NOMO-1 (cell line): ENCODE results near the gene GPC4.

Experiments used
- DNase-seq, 2 experiments: peaks; one replicate each; lab custom pipeline; 2025; ENCODE audit not compliant: unreplicated experiment in 2 of 2; lab: John Stamatoyannopoulos, UW

The GPC4 gene

DNA sequence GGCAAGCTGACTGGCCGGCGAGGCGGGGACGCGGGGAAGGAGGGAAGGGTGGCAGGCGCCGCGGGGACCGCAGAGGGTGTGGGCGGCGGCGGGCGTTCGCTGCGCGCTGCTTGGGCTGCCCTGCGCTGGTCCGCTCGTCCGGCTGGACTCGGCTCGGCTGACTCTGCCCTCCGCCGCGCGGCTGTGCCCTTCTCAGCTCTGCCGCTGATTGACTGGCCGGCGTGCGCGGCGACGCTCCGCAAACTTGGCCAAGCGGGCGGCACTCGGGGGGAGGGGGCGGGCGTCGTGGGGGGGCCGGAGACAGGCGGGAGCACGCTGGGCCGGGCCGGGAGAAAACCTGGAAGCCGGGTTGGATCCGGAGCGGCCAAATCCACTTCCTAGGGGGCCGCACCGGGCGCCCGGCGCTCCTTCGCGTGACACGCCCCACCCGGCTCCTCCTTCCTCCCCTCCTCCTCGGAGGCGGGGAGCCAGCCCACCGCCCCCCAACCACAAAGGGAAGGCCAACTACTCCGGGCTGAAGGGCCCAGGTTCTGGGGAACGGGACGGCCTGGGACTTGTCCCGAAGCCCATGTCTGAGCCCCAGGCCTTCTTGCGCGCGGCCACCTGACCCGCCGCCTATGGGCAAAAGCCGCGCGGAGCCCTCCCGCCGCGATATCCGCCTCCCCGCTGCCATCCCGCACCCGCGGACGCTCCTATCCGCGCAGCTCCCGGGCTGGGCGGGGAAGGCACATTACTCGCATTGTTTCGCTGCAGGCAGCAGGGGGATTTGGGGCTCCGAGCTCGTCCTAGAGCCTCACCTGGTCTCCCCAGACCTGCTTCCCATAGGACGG, at the start of gene GPC4:
Gene GPC4 (minus strand): TSS at position 214 of the 830 bp plus-strand sequence. CDS start 524 bp downstream, outside the sequence.
- DNase-seq: peak; percentile 40 to 62

DNA sequence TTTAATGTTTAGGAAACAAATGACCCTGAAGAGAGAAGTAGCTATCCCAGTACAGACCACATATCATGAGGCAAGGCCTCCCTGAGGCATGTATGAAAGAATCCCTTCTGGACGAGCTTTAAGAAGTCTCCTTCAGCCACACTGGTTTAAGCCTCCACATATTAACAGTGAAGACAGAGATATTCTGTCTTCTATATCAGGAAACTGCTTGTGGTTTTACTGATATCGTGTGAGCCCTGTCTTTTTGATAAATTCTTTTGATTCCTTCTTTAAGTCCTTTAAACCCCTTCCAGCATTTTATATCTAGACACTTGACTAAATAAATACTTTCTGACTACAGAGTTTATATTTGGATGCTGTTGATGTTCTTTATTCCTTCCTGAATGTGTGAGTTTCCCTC, 45.9 kb upstream of the GPC4 start:
- DNase-seq: no peak

DNA sequence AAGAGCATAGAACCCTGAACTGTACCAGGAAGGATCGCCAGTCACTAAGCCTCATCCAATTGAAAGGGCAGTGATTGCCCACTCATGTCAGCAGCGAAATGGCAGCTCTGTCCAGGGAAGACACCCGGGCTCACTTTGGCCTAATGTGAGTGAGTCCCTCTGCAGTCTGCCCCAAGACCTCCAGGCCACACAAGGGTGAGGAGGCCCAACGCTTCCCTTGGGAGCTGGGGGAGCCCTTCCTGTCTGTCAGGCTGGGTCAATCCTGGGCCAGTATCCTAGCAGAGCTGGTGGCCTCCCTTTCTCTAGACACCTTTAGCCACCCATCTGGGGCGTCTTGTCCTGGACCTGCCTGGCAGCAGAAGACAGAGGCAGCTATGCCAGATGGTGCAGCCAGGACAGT, 39.6 kb upstream of the GPC4 start:
- DNase-seq: no peak

DNA sequence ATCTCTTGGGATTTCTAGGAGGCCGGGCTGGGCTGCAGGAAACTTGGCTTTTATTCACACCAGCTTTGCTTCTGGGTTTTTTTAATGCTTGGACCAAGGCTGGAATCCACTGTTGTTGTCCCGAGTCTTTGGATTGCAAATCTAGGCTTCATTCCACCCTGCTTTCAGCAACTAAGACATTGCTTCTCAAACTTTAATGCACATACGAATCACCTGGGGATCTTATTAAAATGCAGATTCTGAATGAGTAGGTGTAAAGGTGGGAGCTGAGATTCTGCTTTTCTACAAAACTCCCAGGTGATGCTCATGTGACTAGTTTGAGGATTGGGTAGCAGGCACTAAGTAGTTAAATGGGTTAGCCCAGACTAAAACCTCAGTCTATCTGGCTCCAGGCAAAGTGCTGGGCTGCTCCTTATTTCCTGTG, 39.2 kb upstream of the GPC4 start:
- no peak for DNase-seq

- DNase-seq: peak in 1 of 2 experiments; percentile 23
Observed at GRCh38 chrX:133448512-133449076, 33.3 kb upstream of the GPC4 start.

DNA sequence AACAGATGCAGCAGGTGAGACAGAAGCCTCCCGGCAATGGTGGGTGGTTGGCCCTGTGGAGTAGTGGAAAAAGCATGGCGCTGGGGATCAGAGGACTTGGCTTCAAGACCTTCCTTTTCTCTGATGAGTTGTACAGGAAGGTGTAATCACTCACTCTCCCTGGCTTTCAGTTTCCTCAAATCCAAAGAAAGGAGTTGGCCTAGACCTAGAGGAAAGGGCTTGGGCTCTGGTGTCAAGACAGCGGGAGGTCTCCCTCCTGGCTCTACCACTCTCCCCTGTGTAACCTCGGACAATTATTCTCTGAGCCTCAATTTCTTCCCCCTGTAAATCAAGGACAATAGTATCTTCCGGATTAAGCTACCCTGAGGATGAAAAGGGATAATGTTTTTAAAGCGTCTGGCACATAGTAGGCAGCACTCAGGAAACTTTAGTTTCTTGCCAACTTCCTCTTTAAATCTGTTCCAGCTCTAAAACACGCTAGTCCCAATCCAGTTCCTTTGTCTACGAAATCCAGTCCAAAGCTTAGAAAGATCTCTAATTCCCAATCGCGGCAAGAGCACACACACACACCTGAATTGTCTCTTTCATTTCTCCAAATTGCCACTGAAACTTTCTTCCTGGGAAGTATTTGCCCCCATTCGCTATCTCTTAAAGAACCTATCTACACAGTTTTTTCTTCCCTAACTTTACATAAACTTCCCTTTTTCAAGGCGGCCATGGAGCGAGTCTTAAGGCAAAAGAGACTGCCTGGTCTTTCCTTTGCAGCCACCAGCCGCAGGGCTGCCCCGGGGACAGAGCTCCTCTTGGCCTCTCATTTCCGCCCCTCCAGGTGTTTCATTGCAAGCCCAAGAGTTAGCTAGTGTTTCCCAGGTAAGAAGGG, 29.9 kb upstream of the GPC4 start:
- peak in 1 of 2 experiments; percentile 42 for DNase-seq

GRCh38 chrX:133444196-133444595, 28.9 kb upstream of the GPC4 start:
- DNase-seq: no peak

DNA sequence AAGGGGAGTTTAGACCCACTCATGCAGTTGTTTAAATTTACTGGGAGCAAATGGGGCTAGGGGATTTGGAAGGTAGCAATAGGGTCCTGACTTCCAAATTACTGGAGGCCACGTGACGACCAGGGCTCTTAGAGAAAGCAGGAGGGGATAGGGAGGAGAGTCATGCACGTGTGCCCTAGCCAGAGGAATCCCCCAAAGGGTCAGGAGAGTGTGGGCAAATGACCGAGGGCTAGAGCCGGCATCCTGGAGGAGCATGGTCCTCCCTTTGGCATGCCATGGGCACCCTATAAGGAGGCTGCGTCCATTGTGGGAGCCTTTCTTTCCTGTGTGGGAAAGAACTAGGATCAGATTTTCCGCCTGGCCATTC, 25.5 kb upstream of the GPC4 start:
- no peak for DNase-seq

- no peak for DNase-seq
Observed at GRCh38 chrX:133440081-133440796, 24.9 kb upstream of the GPC4 start.

- no peak for DNase-seq
Observed at GRCh38 chrX:133437766-133438165, 22.5 kb upstream of the GPC4 start.

DNA sequence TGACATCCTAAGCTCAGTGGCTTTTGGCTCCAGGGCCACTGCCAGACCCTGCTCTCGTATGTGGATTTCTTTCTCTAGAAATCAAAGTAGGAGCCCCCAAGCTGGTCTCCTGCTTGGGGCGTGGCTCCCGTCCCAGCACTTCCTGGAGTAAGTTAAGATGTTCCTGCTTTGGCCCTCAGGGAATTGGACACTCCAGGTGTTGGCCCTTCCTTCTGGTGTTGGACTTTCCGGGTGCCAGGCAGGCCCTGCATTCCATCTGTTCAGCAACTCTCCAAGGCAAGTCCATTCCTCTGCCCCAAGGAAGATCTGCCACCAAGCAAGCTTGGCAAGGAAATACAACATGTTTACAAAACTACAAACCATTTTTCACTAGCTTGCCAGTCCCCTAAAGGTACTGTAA, 22.1 kb upstream of the GPC4 start:
- no peak for DNase-seq

- no peak for DNase-seq
Observed at GRCh38 chrX:133435544-133436124, 20.3 kb upstream of the GPC4 start.

DNA sequence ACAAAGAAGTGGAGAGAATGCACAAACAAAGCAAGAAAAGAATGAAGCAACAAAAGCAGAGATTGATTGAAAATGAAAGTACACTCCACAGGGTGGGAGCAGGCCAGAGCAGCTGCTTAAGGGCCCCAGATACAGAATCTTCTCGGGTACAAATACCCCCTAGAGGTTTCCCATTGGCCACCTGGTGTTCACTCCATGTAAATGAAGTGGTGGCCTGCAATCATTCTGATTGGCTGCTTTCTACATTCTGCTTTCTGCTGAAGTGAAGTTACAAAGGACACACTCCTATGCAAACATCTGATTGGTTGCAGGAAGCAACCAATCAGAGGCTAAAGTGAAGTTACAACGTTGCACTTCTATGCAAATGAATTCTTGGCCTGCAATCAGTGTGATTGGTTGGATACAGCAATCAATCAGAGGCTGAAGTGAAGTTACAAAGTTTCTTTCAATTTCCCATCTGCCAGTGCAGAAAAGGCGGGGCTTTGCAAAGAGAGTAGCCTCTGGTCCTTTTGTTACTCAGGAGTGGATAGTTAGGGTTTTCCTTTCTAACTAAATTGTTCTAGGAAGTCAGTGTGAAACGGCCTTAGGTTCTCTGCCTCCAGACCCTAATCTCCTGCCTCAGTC, 19.0 kb upstream of the GPC4 start:
- no peak for DNase-seq

DNA sequence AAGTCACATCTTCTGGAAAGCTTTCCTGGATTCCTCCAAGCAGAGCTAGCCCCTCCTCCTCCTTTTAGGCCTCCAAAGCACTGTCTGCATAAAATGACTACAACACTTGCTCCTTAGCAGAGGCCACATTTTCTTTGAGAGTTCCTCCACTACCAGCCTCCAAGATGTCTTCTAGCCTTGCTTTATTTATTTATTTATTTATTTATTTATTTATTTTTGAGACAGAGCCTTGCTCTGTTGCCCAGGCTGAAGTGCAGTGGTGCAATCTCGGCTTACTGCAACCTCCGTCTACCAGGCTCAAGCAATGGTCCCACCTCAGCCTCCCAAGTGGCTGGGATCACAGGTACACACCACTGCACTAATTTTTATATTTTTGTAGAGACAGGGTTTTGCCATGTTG, 4.6 kb upstream of the GPC4 start:
- DNase-seq: no peak

DNA sequence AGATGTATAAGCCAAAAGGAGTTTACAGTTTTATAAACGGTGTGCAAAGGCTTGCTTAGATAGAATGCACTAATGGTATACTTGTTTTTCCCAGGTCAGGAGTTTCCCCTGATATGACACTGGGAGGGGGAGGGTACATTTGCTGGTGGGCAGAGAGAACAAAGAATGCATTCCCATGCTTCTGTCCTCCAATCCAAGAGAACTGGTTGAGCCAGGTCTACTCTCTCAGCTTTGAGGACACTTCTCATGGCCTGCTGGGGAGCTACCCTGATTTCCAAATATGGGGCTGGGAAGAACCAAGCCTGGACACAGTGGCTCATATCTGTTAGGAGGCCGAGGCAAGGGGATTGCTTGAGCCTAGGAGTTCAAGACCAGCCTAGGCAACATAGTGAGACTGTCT, 3.3 kb upstream of the GPC4 start:
- no peak for DNase-seq

GRCh38 chrX:133417364-133417763, 2.1 kb upstream of the GPC4 start:
- no peak for DNase-seq

DNA sequence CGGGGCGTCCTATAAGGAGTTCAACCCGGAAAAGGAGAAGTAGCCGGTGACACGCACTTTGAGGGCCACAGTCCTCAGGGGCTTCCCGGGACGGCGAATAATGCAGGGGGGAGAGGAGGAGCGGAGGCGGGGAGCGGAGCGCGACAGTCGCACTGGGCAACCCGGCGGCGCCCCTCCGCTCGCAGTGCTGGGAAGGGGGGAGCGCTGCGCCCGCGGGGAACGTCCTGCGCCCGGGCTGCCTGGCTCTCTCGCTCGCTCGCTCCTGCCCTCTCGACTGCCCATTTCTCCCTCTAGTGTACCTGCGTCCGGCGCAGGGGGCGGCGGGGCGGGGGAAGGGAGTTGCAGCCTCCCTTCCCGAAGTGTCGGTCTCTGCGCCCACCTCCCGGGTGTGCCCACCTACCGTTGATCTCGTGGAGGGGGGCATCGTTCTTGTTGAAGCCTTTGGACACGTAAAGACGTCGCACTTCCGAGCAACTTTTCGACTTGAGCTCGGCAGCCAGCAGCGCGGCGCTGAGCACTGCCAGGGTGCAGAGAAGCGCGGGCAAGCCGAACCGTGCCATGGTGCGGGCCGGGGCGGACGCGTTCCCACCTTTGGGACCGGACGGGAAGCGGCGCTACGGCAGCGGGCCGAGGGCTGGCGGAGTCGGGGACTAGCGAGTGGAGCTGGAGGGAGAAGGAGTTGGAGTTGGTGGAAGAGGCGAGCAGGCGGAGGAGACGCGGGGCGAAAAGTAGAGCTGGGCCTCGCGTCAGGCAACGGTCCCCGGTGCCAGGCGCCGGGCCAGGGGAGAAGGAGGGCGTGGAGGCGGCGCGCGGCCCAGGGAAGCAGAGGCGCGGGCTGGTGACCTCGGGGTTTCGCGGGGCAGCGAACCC, 648 bp downstream of the GPC4 start:
- peak in 1 of 2 experiments; percentile 22 for DNase-seq

- peak in 1 of 2 experiments; percentile 12 for DNase-seq
Observed at GRCh38 chrX:133413218-133413925, 1.9 kb downstream of the GPC4 start.
